Right lobe of liver (tissue), 4 donors: Measurements from ENCODE around the gene IST1.

Source experiments
- POLR2A ChIP-seq: fragments of 450-650 bp; IDR thresholded peaks from one replicate; pipeline ENCODE4 v1.6.1; 2017; ENCODE audit warnings: antibody characterized with exemption, mild to moderate bottlenecking
- TF ChIP-seq, protein P1 (sequence below), 4 donors: fragments of 200-600 bp in 3 of 4; fragments of 450-650 bp in 1 of 4; IDR thresholded peaks; one replicate each; pipeline versions ENCODE4 v1.5.1 to v1.8.0; 2016 to 2022; ENCODE audit warnings: antibody characterized with exemption in 4 of 4, mild to moderate bottlenecking in 2 of 4
- donor health status: DM: no; HTN: no; CAD: no.
- donor health status: DM: no; HTN: no; CAD: no.
- donor health status: DM: no; HTN: yes; CAD: no.

DNA sequence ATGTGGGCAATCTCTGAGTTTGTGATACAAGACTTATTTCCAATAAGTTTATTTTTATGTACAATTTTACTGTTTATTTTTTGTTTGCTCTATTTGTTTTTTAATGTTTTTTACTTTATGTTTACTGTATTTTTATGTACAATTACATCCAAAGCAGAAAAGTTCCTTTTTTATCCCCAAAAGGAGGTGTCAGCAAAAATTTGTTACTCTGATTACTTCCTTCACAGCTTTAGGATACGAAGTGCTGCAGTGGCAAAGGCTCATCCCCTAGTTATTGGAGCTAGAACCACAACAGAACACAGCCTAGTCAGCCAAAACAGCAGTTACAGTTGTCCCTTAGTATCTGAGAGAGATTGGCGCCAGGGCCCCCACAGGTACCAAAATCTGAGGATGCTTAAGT is 35.7 kb downstream of the IST1 start:
- TF ChIP-seq, protein P1, sequence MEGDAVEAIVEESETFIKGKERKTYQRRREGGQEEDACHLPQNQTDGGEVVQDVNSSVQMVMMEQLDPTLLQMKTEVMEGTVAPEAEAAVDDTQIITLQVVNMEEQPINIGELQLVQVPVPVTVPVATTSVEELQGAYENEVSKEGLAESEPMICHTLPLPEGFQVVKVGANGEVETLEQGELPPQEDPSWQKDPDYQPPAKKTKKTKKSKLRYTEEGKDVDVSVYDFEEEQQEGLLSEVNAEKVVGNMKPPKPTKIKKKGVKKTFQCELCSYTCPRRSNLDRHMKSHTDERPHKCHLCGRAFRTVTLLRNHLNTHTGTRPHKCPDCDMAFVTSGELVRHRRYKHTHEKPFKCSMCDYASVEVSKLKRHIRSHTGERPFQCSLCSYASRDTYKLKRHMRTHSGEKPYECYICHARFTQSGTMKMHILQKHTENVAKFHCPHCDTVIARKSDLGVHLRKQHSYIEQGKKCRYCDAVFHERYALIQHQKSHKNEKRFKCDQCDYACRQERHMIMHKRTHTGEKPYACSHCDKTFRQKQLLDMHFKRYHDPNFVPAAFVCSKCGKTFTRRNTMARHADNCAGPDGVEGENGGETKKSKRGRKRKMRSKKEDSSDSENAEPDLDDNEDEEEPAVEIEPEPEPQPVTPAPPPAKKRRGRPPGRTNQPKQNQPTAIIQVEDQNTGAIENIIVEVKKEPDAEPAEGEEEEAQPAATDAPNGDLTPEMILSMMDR (IDR thresholded peaks at IDR 0.05) = no peak
- TF ChIP-seq POLR2A = no peak
